ENCODE results near the gene RAP1GAP2.

The RAP1GAP2 gene

DNA sequence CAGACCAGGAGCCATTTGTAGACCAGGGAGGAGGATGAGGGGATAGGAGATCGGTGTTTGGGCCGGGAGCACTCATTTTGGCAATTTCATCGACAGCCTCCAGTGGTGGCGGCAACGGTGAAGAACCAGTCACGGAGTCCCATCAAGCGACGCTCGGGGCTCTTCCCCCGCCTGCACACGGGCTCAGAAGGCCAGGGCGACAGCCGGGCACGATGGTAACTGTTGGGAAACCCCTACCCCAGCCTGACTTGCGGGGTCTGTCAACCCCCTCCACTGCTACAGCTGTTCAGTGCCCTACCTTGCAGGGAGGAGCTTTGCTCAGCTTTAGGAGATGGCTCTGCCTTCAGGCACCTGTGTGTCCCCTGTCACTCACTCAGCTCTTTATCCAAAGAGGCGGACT, 224.1 kb downstream of the RAP1GAP2 start:
- DNase-seq (ENCODE audit: insufficient read length, low spot score) = no peak
- TF ChIP-seq PAX5 (IDR thresholded peaks at IDR 0.05; ENCODE audit: insufficient read depth, low read length, severe bottlenecking) = no peak
- TF ChIP-seq POLR2A (IDR thresholded peaks at IDR 0.05; ENCODE audit: low read depth, low read length) = no peak
- FAIRE-seq = no peak

- no peak for DNase-seq (ENCODE audit: insufficient read length, low spot score)
- TF ChIP-seq POLR2A (IDR thresholded peaks at IDR 0.05; ENCODE audit: low read depth, low read length) (no peak), POLR2AphosphoS5 (IDR thresholded peaks at IDR 0.05; ENCODE audit: low read depth, low read length) (no peak), SPI1 (IDR thresholded peaks at IDR 0.05; ENCODE audit: low read depth, low read length) (no peak), PAX5 (IDR thresholded peaks at IDR 0.05; ENCODE audit: insufficient read depth, low read length, severe bottlenecking) (no peak), POU2F2 (IDR thresholded peaks at IDR 0.05; ENCODE audit: low read depth, low read length) (no peak), TAF1 (IDR thresholded peaks at IDR 0.05; ENCODE audit: low read depth, low read length) (no peak)
- no peak for FAIRE-seq
Measured at GRCh38 chr17:3022197-3022596, 226.0 kb downstream of the RAP1GAP2 start.

DNA sequence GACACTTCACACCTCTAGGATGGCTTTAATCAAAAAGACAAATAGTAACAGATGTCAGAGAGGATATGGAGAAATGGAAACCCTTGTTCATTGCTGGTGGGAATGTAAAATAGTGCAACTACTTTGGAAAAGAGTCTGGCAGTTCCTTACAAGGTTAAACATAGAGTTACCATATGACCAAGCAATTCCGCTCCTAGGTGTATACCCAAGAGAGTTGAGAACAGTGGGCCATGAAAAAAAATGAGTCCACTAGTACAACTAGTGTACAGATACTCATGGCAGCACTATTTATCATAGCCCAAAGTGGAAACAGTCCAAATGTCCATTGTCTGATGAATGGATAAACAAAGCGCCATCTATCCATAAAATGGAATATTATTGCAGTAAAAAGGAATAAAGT, 228.1 kb downstream of the RAP1GAP2 start:
- DNase-seq (ENCODE audit: insufficient read length, low spot score) = no peak
- TF ChIP-seq SPI1 (IDR thresholded peaks at IDR 0.05; ENCODE audit: low read depth, low read length) (no peak), POLR2AphosphoS5 (IDR thresholded peaks at IDR 0.05; ENCODE audit: low read depth, low read length) (no peak), TAF1 (IDR thresholded peaks at IDR 0.05; ENCODE audit: low read depth, low read length) (no peak), POU2F2 (IDR thresholded peaks at IDR 0.05; ENCODE audit: low read depth, low read length) (no peak), PAX5 (IDR thresholded peaks at IDR 0.05; ENCODE audit: insufficient read depth, low read length, severe bottlenecking) (no peak), POLR2A (IDR thresholded peaks at IDR 0.05; ENCODE audit: low read depth, low read length) (no peak)
- FAIRE-seq = no peak

DNA sequence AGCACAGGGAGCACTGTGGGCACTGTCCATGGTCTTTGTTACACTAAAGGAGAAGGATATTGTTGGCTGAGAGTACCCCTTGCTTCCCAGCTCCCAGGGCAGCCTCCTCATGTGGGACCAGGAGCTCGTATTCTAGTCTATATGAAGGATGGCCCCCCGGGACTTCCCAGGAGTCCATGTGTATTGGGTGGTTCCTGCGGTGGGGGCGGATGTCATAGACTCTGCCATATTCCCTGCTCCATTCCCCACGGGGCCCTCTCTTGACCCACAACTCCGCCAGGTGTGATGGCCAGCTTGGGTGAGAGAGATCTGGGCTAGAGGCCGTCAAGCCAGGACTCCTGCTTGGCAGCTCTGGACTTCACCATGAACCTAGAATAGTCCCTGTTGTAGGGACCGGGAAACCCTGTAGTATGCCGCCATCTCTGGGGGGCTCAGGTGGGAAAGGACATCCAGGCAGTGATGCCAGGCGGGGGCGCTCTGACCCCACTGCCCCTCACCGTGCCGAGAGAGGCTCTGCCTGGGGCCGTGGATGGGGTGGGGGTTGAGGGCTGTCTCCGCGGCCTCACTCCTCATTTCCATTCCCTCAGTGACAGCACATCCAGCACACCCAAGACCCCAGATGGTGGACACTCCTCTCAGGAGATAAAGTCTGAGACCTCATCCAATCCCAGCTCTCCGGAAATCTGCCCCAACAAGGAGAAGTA, 229.3 kb downstream of the RAP1GAP2 start:
- DNase-seq (ENCODE audit: insufficient read length, low spot score) (no peak), FAIRE-seq (no peak)
- no peak for TF ChIP-seq POLR2A (IDR thresholded peaks at IDR 0.05; ENCODE audit: low read depth, low read length)
- TF ChIP-seq SPI1 (IDR thresholded peaks at IDR 0.05; ENCODE audit: low read depth, low read length) = no peak
- no peak for TF ChIP-seq TAF1 (IDR thresholded peaks at IDR 0.05; ENCODE audit: low read depth, low read length)
- TF ChIP-seq PAX5 (IDR thresholded peaks at IDR 0.05; ENCODE audit: insufficient read depth, low read length, severe bottlenecking) = no peak
- no peak for TF ChIP-seq POU2F2 (IDR thresholded peaks at IDR 0.05; ENCODE audit: low read depth, low read length)

DNA sequence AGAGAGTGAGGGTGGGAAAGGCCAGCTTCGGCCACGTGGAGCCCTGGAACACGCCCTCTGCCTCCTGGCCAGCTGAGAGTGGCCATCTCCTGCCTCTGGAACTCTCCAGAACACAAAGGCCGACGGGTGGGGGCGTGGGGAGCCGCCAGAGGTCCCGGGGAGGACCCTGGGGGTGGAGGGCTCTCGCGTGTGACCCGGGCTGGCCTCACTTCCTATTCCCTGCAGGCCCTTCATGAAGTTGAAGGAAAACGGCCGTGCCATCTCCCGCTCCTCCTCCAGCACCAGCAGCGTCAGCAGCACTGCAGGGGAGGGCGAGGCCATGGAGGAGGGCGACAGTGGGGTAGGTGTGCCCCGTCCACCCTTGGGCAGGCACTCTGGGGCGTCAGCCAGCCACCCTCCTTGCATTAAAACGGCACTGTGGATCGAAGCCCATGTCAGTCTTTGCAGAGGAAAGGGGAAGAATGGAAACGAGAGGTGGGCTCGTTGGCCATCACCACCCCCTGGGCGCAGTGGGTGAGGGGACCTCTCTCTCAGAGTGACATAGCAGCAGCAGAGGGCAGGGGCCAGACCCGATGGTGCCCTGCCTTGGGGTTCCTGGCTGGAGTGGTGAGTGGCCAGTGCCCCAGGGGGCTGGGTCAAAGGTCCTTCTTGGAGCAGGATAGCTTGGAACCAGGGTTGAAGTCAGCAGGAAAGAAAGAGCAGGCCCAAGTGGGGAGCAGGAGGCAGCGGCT, 230.1 kb downstream of the RAP1GAP2 start:
- TF ChIP-seq POU2F2 (IDR thresholded peaks at IDR 0.05; ENCODE audit: low read depth, low read length) = no peak
- TF ChIP-seq TAF1 (IDR thresholded peaks at IDR 0.05; ENCODE audit: low read depth, low read length) = no peak
- no peak for TF ChIP-seq PAX5 (IDR thresholded peaks at IDR 0.05; ENCODE audit: insufficient read depth, low read length, severe bottlenecking)
- no peak for TF ChIP-seq POLR2A (IDR thresholded peaks at IDR 0.05; ENCODE audit: low read depth, low read length)
- TF ChIP-seq POLR2AphosphoS5 (IDR thresholded peaks at IDR 0.05; ENCODE audit: low read depth, low read length) = no peak
- TF ChIP-seq SPI1 (IDR thresholded peaks at IDR 0.05; ENCODE audit: low read depth, low read length) = no peak
- DNase-seq (ENCODE audit: insufficient read length, low spot score) (no peak), FAIRE-seq (no peak)

GRCh38 chr17:3026856-3027751, 230.9 kb downstream of the RAP1GAP2 start:
- FAIRE-seq (no peak), DNase-seq (ENCODE audit: insufficient read length, low spot score) (no peak)
- TF ChIP-seq SPI1 (IDR thresholded peaks at IDR 0.05; ENCODE audit: low read depth, low read length) (no peak), PAX5 (IDR thresholded peaks at IDR 0.05; ENCODE audit: insufficient read depth, low read length, severe bottlenecking) (no peak), POU2F2 (IDR thresholded peaks at IDR 0.05; ENCODE audit: low read depth, low read length) (no peak), POLR2AphosphoS5 (IDR thresholded peaks at IDR 0.05; ENCODE audit: low read depth, low read length) (no peak)

DNA sequence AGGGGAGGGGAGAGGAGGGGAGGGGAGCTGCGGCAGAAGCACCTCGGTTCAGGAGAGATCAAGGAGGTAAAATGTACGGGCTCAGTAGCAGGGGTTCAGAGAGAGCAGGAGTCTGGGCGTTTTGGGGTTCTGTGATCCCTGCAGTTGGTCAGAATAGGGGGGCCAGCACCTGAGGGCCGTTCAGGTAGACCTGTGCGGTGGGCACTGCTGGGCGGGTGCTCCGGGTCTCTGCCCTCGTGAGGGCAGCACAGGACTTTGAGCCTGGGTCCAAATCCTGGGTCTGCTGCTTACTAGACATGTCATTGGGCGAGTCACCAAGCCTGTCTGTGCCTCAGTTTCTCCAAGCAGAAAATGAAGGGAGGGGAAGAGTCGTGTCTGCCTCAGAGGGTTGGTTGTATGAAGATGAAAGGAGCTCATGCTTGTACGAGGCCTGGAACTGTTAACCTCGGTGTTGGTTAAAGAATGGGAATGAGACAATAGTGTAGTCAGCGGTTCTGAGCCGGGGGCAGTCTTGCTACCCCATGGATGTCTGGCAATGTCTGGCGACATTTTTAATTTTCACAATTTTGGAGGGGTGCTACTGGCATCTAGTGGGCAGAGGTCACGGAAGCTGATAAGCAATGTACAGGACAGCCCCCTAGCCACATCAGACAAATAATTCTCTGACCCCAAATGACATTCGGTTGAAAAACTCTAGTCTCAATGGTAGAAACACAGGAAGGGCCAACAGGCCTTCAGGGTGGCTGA, 231.7 kb downstream of the RAP1GAP2 start:
- FAIRE-seq (no peak), DNase-seq (ENCODE audit: insufficient read length, low spot score) (no peak)
- TF ChIP-seq SPI1 (IDR thresholded peaks at IDR 0.05; ENCODE audit: low read depth, low read length) (no peak), TAF1 (IDR thresholded peaks at IDR 0.05; ENCODE audit: low read depth, low read length) (no peak), PAX5 (IDR thresholded peaks at IDR 0.05; ENCODE audit: insufficient read depth, low read length, severe bottlenecking) (no peak), POLR2AphosphoS5 (IDR thresholded peaks at IDR 0.05; ENCODE audit: low read depth, low read length) (no peak), POU2F2 (IDR thresholded peaks at IDR 0.05; ENCODE audit: low read depth, low read length) (no peak), POLR2A (IDR thresholded peaks at IDR 0.05; ENCODE audit: low read depth, low read length) (no peak)

DNA sequence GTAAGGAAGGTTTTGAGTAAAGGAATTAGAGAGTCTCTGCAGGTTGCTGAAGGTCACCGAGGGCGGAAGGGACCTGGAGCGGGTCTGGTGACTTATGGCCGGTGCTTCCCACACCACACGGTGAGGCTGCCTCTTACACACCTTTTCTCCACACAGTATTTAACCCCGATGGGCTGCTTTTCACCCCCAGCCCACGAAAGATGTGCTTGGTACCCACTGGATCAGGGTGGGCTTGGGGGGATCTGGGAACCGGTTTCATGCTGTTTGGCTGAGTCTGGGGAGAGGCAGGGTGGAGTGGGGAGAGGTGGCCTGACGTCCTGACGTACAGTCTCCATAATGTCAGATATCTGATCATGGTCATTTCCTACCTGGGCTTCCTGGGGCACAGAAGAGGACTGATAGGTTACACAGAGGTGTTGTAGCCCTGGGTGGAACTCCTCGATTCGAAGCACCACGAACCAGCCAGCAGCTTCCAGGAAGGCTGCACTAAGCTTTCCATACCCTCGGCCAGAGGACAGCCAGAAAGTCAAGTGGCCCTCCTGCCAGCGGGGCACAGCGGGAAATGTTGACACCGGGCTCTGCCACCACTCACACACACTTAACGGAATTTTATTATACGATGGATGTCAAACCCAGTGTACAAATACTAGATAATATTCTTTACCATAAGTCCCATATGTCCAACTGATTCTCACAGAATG, 233.1 kb downstream of the RAP1GAP2 start:
- TF ChIP-seq TAF1 (IDR thresholded peaks at IDR 0.05; ENCODE audit: low read depth, low read length) = no peak
- no peak for TF ChIP-seq POLR2AphosphoS5 (IDR thresholded peaks at IDR 0.05; ENCODE audit: low read depth, low read length)
- no peak for TF ChIP-seq PAX5 (IDR thresholded peaks at IDR 0.05; ENCODE audit: insufficient read depth, low read length, severe bottlenecking)
- TF ChIP-seq POLR2A (IDR thresholded peaks at IDR 0.05; ENCODE audit: low read depth, low read length) = no peak
- no peak for TF ChIP-seq POU2F2 (IDR thresholded peaks at IDR 0.05; ENCODE audit: low read depth, low read length)
- no peak for TF ChIP-seq SPI1 (IDR thresholded peaks at IDR 0.05; ENCODE audit: low read depth, low read length)
- DNase-seq (ENCODE audit: insufficient read length, low spot score) (no peak), FAIRE-seq (no peak)
